Dendritic cell treated with granulocyte-macrophage colony-stimulating factor and Interleukin-4, amounts not matched to agents 40 ng/mL and 50 ng/mL, for 4 days (primary cell): ENCODE measurements around the gene PLXNA3.

Experiments
- H3K27ac Mint-ChIP-seq: one replicate; pipeline ENCODE4 v1.8.0; 2022; ENCODE audit warnings: mild to moderate bottlenecking, mixed read lengths
- H3K27me3 Mint-ChIP-seq: one replicate; pipeline ENCODE4 v1.8.0; 2022; ENCODE audit warnings: mild to moderate bottlenecking, mixed read lengths
- H3K36me3 Mint-ChIP-seq: one replicate; pipeline ENCODE4 v1.8.0; 2022; ENCODE audit warnings: low read depth, mixed read lengths
- H3K4me1 Mint-ChIP-seq: one replicate; pipeline ENCODE4 v1.8.0; 2022; ENCODE audit warnings: low read depth, mixed read lengths
- H3K4me3 Mint-ChIP-seq: one replicate; pipeline ENCODE4 v1.8.0; 2022; ENCODE audit warnings: mild to moderate bottlenecking, moderate library complexity, mixed read lengths
- H3K9me3 Mint-ChIP-seq: one replicate; pipeline ENCODE4 v1.8.0; 2022; ENCODE audit warnings: mixed read lengths
- intact Hi-C: fragments of 100-400 bp; cut with micrococcal nuclease; formaldehyde crosslinking; loops from one replicate; pipeline ENCODE4 v1.15.0; 2022

Gene PLXNA3

GRCh38 chrX:154429711-154430110 lies 28.4 kb upstream of the PLXNA3 start:
- Mint-ChIP-seq H3K4me1 (peaks cover 42% of the 10 kb centered on the region), H3K4me3 (peak overlapping the region; percentile 81), H3K27me3 (no peaks in the 10 kb centered on the region), H3K9me3 (no peaks in the 10 kb centered on the region), H3K27ac (peak overlapping the region; percentile 89), H3K36me3 (peaks cover 57% of the 10 kb centered on the region)
- intact Hi-C loops, result loop anchor here (2.0 kb wide), 1 partner anchor 17 kb away; no protein-coding TSS in a partner anchor

GRCh38 chrX:154430479-154430878 lies 27.6 kb upstream of the PLXNA3 start:
- H3K4me3 Mint-ChIP-seq, result peak overlapping the region; percentile 81
- peaks cover 49% of the 10 kb centered on the region for H3K4me1 Mint-ChIP-seq
- no peaks in the 10 kb centered on the region for H3K9me3 Mint-ChIP-seq
- intact Hi-C loops, result loop anchor here (2.0 kb wide), 1 partner anchor 18 kb away; no protein-coding TSS in a partner anchor
- peak overlapping the region; percentile 89 for H3K27ac Mint-ChIP-seq
- H3K27me3 Mint-ChIP-seq, result no peaks in the 10 kb centered on the region
- H3K36me3 Mint-ChIP-seq, result peaks cover 64% of the 10 kb centered on the region

- Mint-ChIP-seq H3K36me3 (peaks cover 69% of the 10 kb centered on the region), H3K27ac (peak overlapping the region; percentile 89), H3K4me1 (peaks cover 53% of the 10 kb centered on the region), H3K9me3 (no peaks in the 10 kb centered on the region), H3K4me3 (peak overlapping the region; percentile 81), H3K27me3 (no peaks in the 10 kb centered on the region)
- intact Hi-C loops, result loop anchor here (2.0 kb wide), 1 partner anchor 18 kb away; no protein-coding TSS in a partner anchor
Measured at GRCh38 chrX:154430916-154431315, 27.2 kb upstream of the PLXNA3 start.

DNA sequence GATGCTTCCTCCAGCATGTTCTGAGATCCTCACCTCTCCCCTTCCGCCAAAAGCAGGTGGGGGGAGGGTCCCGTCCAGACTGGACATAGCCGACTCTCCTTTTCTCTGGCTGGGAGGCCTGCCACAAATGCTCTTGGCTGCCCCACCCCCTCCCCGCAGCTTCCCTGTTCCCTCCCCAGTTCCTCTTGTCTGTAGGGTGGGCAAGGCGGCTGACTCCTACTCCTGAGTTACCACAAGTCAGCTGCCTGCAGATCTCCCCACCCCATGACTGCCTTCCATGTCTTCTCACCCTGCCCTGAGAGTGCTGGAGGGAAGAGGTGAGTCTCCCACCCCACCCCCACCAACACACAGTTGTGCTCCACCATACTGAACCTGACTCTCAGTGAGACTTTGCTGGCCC lies 26.7 kb upstream of the PLXNA3 start:
- H3K27me3 Mint-ChIP-seq, result no peaks in the 10 kb centered on the region
- no peaks in the 10 kb centered on the region for H3K9me3 Mint-ChIP-seq
- H3K4me3 Mint-ChIP-seq, result peak overlapping the region; percentile 81
- H3K4me1 Mint-ChIP-seq, result peaks cover 57% of the 10 kb centered on the region
- peak overlapping the region; percentile 89 for H3K27ac Mint-ChIP-seq
- peaks cover 73% of the 10 kb centered on the region for H3K36me3 Mint-ChIP-seq
- intact Hi-C loops, result loop anchor here (2.0 kb wide), 1 partner anchor 19 kb away; no protein-coding TSS in a partner anchor

GRCh38 chrX:154432210-154432609 lies 25.9 kb upstream of the PLXNA3 start:
- Mint-ChIP-seq H3K9me3 (no peaks in the 10 kb centered on the region), H3K36me3 (peaks cover 74% of the 10 kb centered on the region), H3K27me3 (no peaks in the 10 kb centered on the region), H3K4me3 (peak overlapping the region; percentile 30), H3K4me1 (peaks cover 59% of the 10 kb centered on the region), H3K27ac (peak overlapping the region; percentile 89)
- intact Hi-C loops, result no loop called here

DNA sequence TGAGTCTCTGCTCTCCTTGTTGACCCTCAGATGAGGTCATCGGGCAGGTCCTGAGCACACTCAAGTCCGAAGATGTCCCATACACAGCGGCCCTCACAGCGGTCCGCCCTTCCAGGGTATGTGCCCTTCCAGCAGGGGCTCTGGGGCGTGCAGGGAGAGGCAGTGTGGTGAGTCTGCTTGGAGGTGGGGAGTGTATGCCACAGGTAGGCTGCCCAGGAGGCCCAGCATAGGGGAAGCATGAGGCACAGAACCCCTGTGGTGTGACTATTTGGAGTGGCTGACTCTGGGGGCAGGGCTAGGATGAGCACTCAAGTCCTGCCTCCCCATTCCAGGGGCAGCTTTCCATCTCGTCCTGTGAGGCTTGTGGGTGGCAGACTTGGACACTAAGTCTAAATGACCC lies 24.5 kb upstream of the PLXNA3 start:
- Mint-ChIP-seq H3K27me3 (no peaks in the 10 kb centered on the region), H3K36me3 (peaks cover 82% of the 10 kb centered on the region), H3K4me1 (peaks cover 64% of the 10 kb centered on the region), H3K4me3 (no peak overlapping the region), H3K9me3 (no peaks in the 10 kb centered on the region), H3K27ac (no peak overlapping the region)
- intact Hi-C loops, result no loop called here

DNA sequence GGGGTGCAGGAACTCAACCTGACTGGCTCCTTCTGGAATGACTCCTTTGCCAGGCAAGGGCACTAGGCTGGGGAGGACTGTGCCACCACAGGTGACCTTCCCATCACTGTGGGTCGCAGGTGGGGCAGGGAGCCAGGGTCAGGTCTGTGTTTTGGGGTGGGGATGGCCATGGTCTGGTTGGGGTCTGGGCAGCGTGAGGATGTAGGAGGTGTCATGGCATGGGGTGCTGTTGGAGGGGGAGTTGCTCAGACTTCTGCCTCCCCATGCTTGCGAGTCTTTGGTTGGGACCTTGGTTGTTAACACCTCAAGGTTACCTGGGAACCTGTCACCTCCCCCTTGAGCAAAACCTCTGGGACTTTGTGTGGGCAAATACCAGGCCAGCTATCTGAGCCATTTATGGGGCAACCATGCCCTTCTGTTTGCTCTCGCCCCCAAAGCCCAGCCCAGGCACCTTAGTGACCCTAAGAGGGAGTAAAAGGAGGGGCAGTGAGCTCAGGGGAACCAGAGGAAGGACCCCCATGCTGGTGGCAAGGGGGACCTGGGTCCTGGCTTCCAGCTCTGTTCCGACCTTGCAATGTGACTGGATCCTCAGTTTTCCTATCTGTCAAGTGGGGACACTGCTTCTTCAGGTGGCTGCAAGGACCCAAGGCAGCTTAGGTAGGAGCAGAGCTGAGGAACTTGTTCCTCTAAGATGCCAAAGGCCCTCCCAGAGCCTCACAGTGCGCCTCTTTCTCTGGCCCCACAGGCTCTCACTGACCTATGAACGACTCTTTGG lies 23.5 kb upstream of the PLXNA3 start:
- no peak overlapping the region for H3K27ac Mint-ChIP-seq
- H3K9me3 Mint-ChIP-seq, result no peaks in the 10 kb centered on the region
- intact Hi-C loops, result no loop called here
- peaks cover 85% of the 10 kb centered on the region for H3K36me3 Mint-ChIP-seq
- no peaks in the 10 kb centered on the region for H3K27me3 Mint-ChIP-seq
- peaks cover 69% of the 10 kb centered on the region for H3K4me1 Mint-ChIP-seq
- H3K4me3 Mint-ChIP-seq, result no peak overlapping the region

DNA sequence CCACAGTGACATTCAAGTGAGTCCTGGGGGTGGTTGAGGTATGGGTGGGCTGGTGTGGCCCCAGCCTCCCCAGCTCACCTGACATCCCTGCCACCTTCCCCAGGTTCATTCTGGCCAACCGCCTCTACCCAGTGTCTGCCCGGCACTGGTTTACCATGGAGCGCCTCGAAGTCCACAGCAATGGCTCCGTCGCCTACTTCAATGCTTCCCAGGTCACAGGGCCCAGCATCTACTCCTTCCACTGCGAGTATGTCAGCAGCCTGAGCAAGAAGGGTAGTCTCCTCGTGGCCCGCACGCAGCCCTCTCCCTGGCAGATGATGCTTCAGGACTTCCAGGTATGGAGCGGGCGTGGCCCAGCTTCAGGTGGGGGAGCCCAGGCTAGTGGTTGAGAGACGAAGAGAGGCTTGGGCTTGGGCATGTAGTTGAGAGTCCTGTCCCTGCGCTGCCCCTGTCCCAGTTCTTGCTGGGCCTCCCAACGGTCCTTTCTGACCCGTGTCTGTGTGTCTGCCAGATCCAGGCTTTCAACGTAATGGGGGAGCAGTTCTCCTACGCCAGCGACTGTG lies 22.8 kb upstream of the PLXNA3 start:
- intact Hi-C loops, result no loop called here
- Mint-ChIP-seq H3K27ac (peak overlapping the region; percentile 74), H3K4me1 (peaks cover 69% of the 10 kb centered on the region), H3K27me3 (no peaks in the 10 kb centered on the region), H3K9me3 (no peaks in the 10 kb centered on the region), H3K4me3 (no peak overlapping the region), H3K36me3 (peaks cover 89% of the 10 kb centered on the region)

DNA sequence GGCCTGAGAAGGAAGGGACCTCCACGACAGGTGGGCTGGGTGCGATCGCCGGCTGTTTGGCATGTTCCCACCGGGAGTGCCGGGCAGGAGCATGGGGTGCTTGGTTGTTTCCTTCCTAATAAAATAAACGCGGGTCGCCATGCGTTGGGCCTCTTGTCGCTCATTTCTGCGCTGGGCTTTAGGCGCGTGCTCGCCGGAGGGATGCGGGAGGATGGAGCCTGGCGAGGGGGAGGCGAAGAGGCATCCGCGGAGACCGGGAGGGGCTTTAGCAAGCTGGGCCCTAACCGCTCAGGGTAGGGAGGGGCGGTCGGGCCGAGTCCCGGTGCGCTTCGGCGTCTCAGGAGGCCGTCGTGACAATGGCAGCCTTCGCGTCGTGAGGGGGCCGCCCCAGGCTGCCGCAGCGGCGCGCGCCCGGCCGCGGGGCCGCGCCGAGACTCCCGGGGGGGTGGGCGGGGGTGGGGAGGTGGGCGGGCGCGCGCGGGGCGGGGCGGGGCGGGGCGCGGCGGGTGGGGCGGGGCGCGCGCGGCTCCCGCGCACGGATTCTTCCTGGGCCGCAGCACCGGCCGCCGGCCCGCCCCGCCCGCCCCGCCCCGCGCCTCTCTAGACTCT lies 21.6 kb upstream of the PLXNA3 start:
- Mint-ChIP-seq H3K4me3 (peak overlapping the region; percentile 87), H3K9me3 (no peaks in the 10 kb centered on the region), H3K36me3 (peaks cover 93% of the 10 kb centered on the region), H3K4me1 (peaks cover 59% of the 10 kb centered on the region), H3K27ac (peak overlapping the region; percentile 74), H3K27me3 (no peaks in the 10 kb centered on the region)
- intact Hi-C loops, result no loop called here

GRCh38 chrX:154436983-154437752 lies 20.9 kb upstream of the PLXNA3 start, which contains the start of gene GDI1:
Gene GDI1 (plus strand): TSS chrX:154437154. CDS start chrX:154437255, 101 bp downstream.
- Mint-ChIP-seq H3K27ac (peak within 1 kb of the TSS; percentile 76), H3K4me1 (peaks cover 56% of the 10 kb centered on the region), H3K36me3 (peaks cover 93% of the 10 kb centered on the region), H3K27me3 (no peaks in the 10 kb centered on the region), H3K9me3 (no peaks in the 10 kb centered on the region), H3K4me3 (peak within 1 kb of the TSS; percentile 87)
- intact Hi-C loops, result no loop called here

DNA sequence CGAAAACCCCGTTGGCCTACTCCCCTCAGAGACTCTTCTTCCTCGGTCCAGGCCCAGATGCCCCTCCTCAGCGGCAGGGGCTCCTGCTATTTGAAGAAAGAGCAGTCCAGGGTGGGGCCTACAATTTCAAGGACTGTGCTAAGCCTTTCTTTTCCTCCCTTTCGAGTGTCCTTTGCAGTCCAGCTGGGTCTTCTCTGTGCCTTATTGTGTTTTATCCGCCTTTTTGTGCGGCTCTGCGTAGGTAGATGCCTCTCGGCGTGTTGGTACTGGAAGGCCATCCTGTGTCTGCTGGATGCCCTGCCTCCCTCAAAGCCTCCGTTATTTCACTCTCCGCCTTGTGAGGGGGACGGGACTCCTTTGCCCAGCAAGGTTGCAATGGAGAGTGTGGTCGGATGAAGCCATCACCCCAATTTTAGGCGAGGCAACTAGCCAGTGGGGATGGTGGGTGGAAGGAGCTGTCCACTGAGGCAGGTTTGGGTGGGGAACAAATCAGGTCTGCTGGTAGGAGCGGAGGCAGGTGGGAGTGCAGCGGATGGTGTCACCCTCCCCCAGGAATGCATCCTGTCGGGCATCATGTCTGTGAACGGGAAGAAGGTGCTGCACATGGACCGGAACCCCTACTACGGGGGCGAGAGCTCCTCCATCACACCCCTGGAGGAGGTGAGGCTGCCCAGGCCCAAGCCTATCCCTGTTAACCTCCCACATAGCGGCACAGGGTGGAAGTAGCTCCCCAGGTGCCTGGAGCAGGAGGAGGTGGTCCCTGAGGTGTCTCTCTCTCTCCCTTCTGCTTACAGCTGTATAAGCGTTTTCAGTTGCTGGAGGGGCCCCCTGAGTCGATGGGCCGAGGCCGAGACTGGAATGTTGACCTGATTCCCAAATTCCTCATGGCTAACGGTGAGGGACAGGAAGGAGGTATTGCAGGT lies 19.8 kb upstream of the PLXNA3 start:
- peak overlapping the region; percentile 87 for H3K4me3 Mint-ChIP-seq
- no peaks in the 10 kb centered on the region for H3K27me3 Mint-ChIP-seq
- H3K36me3 Mint-ChIP-seq, result peaks cover 93% of the 10 kb centered on the region
- H3K27ac Mint-ChIP-seq, result peak overlapping the region; percentile 76
- H3K4me1 Mint-ChIP-seq, result peaks cover 65% of the 10 kb centered on the region
- intact Hi-C loops, result no loop called here
- H3K9me3 Mint-ChIP-seq, result no peaks in the 10 kb centered on the region

DNA sequence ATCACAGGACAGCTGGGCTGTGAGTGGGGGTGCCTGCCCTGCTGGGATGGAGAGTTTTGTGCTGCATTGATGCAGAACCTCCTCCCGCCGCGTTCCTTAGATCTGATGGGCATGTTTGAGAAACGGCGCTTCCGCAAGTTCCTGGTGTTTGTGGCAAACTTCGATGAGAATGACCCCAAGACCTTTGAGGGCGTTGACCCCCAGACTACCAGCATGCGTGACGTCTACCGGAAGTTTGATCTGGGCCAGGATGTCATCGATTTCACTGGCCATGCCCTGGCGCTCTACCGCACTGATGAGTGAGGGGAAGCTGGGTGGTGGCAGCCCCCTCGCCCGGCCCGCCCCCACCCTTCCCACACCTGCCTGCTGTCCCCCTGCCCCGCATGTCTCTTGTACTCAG lies 18.2 kb upstream of the PLXNA3 start:
- peaks cover 59% of the 10 kb centered on the region for H3K4me1 Mint-ChIP-seq
- no peak overlapping the region for H3K4me3 Mint-ChIP-seq
- intact Hi-C loops, result no loop called here

More for the DNA sequence above, 18.2 kb upstream of the PLXNA3 start:
- peaks cover 78% of the 10 kb centered on the region for H3K36me3 Mint-ChIP-seq
- no peak overlapping the region for H3K27ac Mint-ChIP-seq
- no peaks in the 10 kb centered on the region for H3K27me3 Mint-ChIP-seq
- no peaks in the 10 kb centered on the region for H3K9me3 Mint-ChIP-seq
